H9 (cell line): ENCODE measurements around the gene NOXA1. TPM values are rescaled to one million over a fixed set of nuclear protein-coding genes. Genes with fewer than 3 reads are reported as not detected.

ENCODE experiments used
- DNase-seq: peaks from one replicate; pipeline ENCODE4 v3.0.0-alpha.2; 2017
- H2AFZ ChIP-seq: one replicate; pipeline ENCODE4 v1.6.1; 2013; ENCODE audit warnings: mild to moderate bottlenecking, low read length, control low read depth, moderate library complexity
- H2AK5ac ChIP-seq: 2 replicates; pipeline ENCODE4 v1.6.1; 2013; ENCODE audit warnings: low read length, control low read depth, mixed read lengths; ENCODE audit not compliant: insufficient read length
- H2BK120ac ChIP-seq: one replicate; pipeline ENCODE4 v1.6.1; 2013; ENCODE audit warnings: low read depth, mild to moderate bottlenecking, low read length, control low read depth, inconsistent platforms; ENCODE audit not compliant: poor library complexity, severe bottlenecking
- H2BK12ac ChIP-seq: 2 replicates; pipeline ENCODE4 v1.6.1; 2013; ENCODE audit warnings: low read length, control low read depth, mixed read lengths, low read depth; ENCODE audit not compliant: insufficient read length
- H2BK15ac ChIP-seq: 2 replicates; pipeline ENCODE4 v1.6.1; 2013; ENCODE audit warnings: low read depth, low read length, control low read depth
- H2BK20ac ChIP-seq: one replicate; pipeline ENCODE4 v1.6.1; 2013; ENCODE audit warnings: low read depth, mild to moderate bottlenecking, low read length, control low read depth, inconsistent platforms; ENCODE audit not compliant: poor library complexity, severe bottlenecking
- H2BK5ac ChIP-seq: 2 replicates; pipeline ENCODE4 v1.6.1; 2013; ENCODE audit warnings: low read length, control low read depth, mixed read lengths; ENCODE audit not compliant: insufficient read length
- H3K14ac ChIP-seq: 2 replicates; pipeline ENCODE4 v1.6.1; 2013; ENCODE audit warnings: low read length, control low read depth; ENCODE audit not compliant: insufficient read depth
- H3K18ac ChIP-seq: 2 replicates; pipeline ENCODE4 v1.6.1; 2013; ENCODE audit warnings: low read depth, mild to moderate bottlenecking, mixed read lengths, low read length, control low read depth; ENCODE audit not compliant: insufficient read length
- H3K23ac ChIP-seq: 2 replicates; pipeline ENCODE4 v1.6.1; 2013; ENCODE audit warnings: low read length, control low read depth, mixed read lengths, low read depth; ENCODE audit not compliant: insufficient read length
- H3K23me2 ChIP-seq: 2 replicates; pipeline ENCODE4 v1.6.1; 2013; ENCODE audit warnings: low read depth, mild to moderate bottlenecking, mixed read lengths, low read length, control low read depth; ENCODE audit not compliant: insufficient read length, poor library complexity, severe bottlenecking
- H3K27ac ChIP-seq: 2 replicates; pipeline ENCODE4 v1.5.1; 2013; ENCODE audit warnings: low read length, control low read depth, mixed read lengths, low read depth; ENCODE audit not compliant: insufficient read length
- H3K27me3 ChIP-seq: 2 replicates; pipeline ENCODE4 v1.6.1; 2013; ENCODE audit warnings: low read length, control low read depth, inconsistent platforms; ENCODE audit not compliant: insufficient read depth
- H3K4ac ChIP-seq: 2 replicates; pipeline ENCODE4 v1.6.1; 2013; ENCODE audit warnings: low read depth, mild to moderate bottlenecking, control low read depth, inconsistent platforms, low read length, moderate library complexity
- H3K4me1 ChIP-seq: 2 replicates; pipeline ENCODE4 v1.6.1; 2013; ENCODE audit warnings: low read length, control low read depth, inconsistent platforms; ENCODE audit not compliant: insufficient read depth
- H3K4me2 ChIP-seq: 2 replicates; pipeline ENCODE4 v1.6.1; 2013; ENCODE audit warnings: low read length, control low read depth, mixed read lengths; ENCODE audit not compliant: insufficient read length, insufficient read depth
- H3K56ac ChIP-seq: 2 replicates; pipeline ENCODE4 v1.6.1; 2013; ENCODE audit warnings: low read depth, mild to moderate bottlenecking, mixed read lengths, low read length, control low read depth; ENCODE audit not compliant: insufficient read length
- H3K79me1 ChIP-seq: 2 replicates; pipeline ENCODE4 v1.6.1; 2013; ENCODE audit warnings: low read depth, mild to moderate bottlenecking, moderate library complexity, low read length, control low read depth, inconsistent platforms; ENCODE audit not compliant: insufficient read depth, poor library complexity, severe bottlenecking
- H3K79me2 ChIP-seq: 2 replicates; pipeline ENCODE4 v1.6.1; 2013; ENCODE audit warnings: low read length, control low read depth, inconsistent platforms; ENCODE audit not compliant: insufficient read depth
- H3K9ac ChIP-seq: 2 replicates; pipeline ENCODE4 v1.6.1; 2013; ENCODE audit warnings: low read length, control low read depth, mixed read lengths; ENCODE audit not compliant: insufficient read length; ENCODE audit errors: extremely low read depth
- H3K9me3 ChIP-seq: one replicate; pipeline ENCODE4 v1.6.1; 2013; ENCODE audit warnings: low read depth, low read length, inconsistent platforms; ENCODE audit not compliant: control insufficient read depth
- H3T11ph ChIP-seq: one replicate; pipeline ENCODE4 v1.6.1; 2013; ENCODE audit warnings: mild to moderate bottlenecking, low read length, control low read depth, inconsistent platforms
- H4K20me1 ChIP-seq: one replicate; pipeline ENCODE4 v1.6.1; 2013; ENCODE audit not compliant: control insufficient read depth, insufficient read length, insufficient read depth
- H4K5ac ChIP-seq: 2 replicates; pipeline ENCODE4 v1.6.1; 2013; ENCODE audit warnings: low read depth, mild to moderate bottlenecking, mixed read lengths, low read length, control low read depth; ENCODE audit not compliant: insufficient read length
- H4K8ac ChIP-seq: replicated peaks from 2 replicates; pipeline ENCODE4 v1.6.1; 2013; ENCODE audit warnings: low read length, control low read depth, mixed read lengths, low read depth; ENCODE audit not compliant: insufficient read length
- H4K91ac ChIP-seq: 2 replicates; pipeline ENCODE4 v1.6.1; 2013; ENCODE audit warnings: low read depth, mild to moderate bottlenecking, moderate library complexity, mixed read lengths, low read length, control low read depth; ENCODE audit not compliant: insufficient read length
- H3K27ac Mint-ChIP-seq, 3 experiments: 2 replicates in 2 of 3; 3 replicates in 1 of 3; pipeline ENCODE4 v1.8.0; 2020 to 2021; ENCODE audit warnings: mixed read lengths in 3 of 3, mild to moderate bottlenecking in 1 of 3, moderate library complexity in 1 of 3
- H3K27me3 Mint-ChIP-seq: 2 replicates; pipeline ENCODE4 v1.8.0; 2021; ENCODE audit warnings: low read depth, mild to moderate bottlenecking, moderate library complexity, mixed read lengths
- H3K36me3 Mint-ChIP-seq, 3 experiments: 2 replicates in 2 of 3; 3 replicates in 1 of 3; pipeline ENCODE4 v1.8.0; 2020 to 2021; ENCODE audit warnings: low read depth in 3 of 3, mixed read lengths in 3 of 3; ENCODE audit not compliant: insufficient read depth in 1 of 3
- H3K4me1 Mint-ChIP-seq, 2 experiments: 2 replicates each; pipeline ENCODE4 v1.8.0; 2020; ENCODE audit warnings: mixed read lengths in 2 of 2
- H3K4me3 Mint-ChIP-seq, 2 experiments: 2 replicates in 1 of 2; 3 replicates in 1 of 2; pipeline ENCODE4 v1.8.0; 2020 to 2021; ENCODE audit warnings: mild to moderate bottlenecking in 2 of 2, mixed read lengths in 2 of 2, moderate library complexity in 1 of 2
- H3K9me3 Mint-ChIP-seq, 2 experiments: 2 replicates in 1 of 2; 3 replicates in 1 of 2; pipeline ENCODE4 v1.8.0; 2020; ENCODE audit warnings: mild to moderate bottlenecking in 2 of 2, mixed read lengths in 2 of 2, moderate library complexity in 1 of 2
- WGBS: extraction: QIAGEN DNeasy Blood & Tissue Kit; methylation state at CpG from one replicate; pipeline ENCODE4 v1.1.7; 2013; ENCODE audit warnings: missing lambda C conversion rate, low lambda C conversion rate, mixed read lengths; ENCODE audit not compliant: insufficient read length; ENCODE audit errors: extremely low coverage; 5-methylcytosine and 5-hydroxymethylcytosine counted together
- total RNA-seq: library from RNA; stranded (reverse); gene quantifications from 2 replicates; pipeline ENCODE4 v1.2.1, GENCODE V29; 2021
- TF ChIP-seq, protein P1 (sequence below): fragments of 200-600 bp; sonication (generic); conservative IDR thresholded peaks from 3 replicates; pipeline ENCODE4 v1.8.0; 2021; ENCODE audit warnings: antibody characterized with exemption, mild to moderate bottlenecking

NOXA1 gene
- total RNA-seq, 1 experiment from 2014 or later: 2.0 TPM

DNA sequence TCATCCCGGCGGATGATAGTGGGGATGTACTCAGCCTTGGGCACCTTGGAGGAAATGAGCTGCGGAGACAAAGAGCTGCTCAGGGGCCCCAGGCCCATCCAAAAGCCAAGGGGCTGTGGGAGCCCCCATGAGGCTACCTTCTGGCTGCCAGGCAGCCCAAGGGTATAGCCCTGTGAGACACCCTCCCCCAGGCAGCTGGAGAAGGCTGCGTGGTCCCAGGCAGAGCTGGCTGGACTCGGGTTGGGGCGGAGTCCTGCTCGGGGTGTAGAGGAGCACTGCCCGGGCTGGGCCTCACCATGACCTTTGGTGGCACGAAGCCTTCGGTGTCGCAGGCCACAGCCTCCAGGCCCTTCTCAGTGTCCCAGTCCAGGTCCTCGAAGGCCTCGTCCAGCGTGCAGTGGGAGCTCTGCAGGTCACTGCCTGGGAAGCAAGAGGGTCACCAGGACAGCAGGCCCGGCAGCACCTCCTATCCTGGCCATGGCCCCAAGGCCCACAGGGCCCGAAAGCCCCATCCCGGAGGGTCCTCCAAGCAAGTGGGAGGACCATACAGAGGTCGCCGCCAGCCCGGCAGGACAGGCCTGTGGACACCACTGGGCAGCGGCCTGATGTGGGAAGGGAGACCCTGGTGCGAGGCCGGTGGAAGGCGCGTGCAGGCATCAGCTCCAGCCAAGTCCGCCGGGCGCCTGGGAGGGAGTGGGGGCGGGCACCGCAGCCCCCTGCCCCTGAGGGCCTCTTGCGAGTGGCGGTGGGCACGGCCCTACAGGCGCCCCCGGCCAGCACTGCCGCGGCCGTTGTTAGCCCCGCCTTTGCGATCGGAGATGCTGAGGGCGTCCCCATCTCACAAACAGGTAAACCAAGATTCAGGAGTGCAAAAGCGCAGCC is 29.8 kb downstream of the NOXA1 start:
- no peak overlapping the region for H3K27ac Mint-ChIP-seq
- H3K4me1 ChIP-seq: no peaks in the 10 kb centered on the region
- H3K4me1 Mint-ChIP-seq: peaks cover 5 to 14% of the 10 kb centered on the region in 2 experiments; a peak in 3 of 4 replicates
- H3K4ac ChIP-seq: no peak overlapping the region
- no peak overlapping the region for H3K14ac ChIP-seq
- H3K23ac ChIP-seq: no peak overlapping the region
- H3K18ac ChIP-seq: no peak overlapping the region
- H4K91ac ChIP-seq: no peak overlapping the region
- H2BK120ac ChIP-seq: no peak overlapping the region
- H3K79me2 ChIP-seq: no peaks in the 10 kb centered on the region
- H3K27ac ChIP-seq: no peak overlapping the region
- H3K9me3 ChIP-seq: no peaks in the 10 kb centered on the region
- no peak overlapping the region for H4K5ac ChIP-seq
- H3K79me1 ChIP-seq: no peaks in the 10 kb centered on the region
- no peak overlapping the region for H3T11ph ChIP-seq
- no peak overlapping the region for H3K9ac ChIP-seq
- TF ChIP-seq, protein P1, sequence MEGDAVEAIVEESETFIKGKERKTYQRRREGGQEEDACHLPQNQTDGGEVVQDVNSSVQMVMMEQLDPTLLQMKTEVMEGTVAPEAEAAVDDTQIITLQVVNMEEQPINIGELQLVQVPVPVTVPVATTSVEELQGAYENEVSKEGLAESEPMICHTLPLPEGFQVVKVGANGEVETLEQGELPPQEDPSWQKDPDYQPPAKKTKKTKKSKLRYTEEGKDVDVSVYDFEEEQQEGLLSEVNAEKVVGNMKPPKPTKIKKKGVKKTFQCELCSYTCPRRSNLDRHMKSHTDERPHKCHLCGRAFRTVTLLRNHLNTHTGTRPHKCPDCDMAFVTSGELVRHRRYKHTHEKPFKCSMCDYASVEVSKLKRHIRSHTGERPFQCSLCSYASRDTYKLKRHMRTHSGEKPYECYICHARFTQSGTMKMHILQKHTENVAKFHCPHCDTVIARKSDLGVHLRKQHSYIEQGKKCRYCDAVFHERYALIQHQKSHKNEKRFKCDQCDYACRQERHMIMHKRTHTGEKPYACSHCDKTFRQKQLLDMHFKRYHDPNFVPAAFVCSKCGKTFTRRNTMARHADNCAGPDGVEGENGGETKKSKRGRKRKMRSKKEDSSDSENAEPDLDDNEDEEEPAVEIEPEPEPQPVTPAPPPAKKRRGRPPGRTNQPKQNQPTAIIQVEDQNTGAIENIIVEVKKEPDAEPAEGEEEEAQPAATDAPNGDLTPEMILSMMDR: no peak
- H2BK15ac ChIP-seq: no peak overlapping the region
- no peaks in the 10 kb centered on the region for H3K27me3 ChIP-seq
- no CpG with 5 or more reads among the region's 43 CpGs for WGBS
- H3K56ac ChIP-seq: no peak overlapping the region
- no peak for DNase-seq
- no peak overlapping the region for H2AK5ac ChIP-seq
- no peaks in the 10 kb centered on the region for H3K27me3 Mint-ChIP-seq
- peak overlapping the region; percentile 42 for H3K4me2 ChIP-seq
- H2BK5ac ChIP-seq: no peak overlapping the region
- peak overlapping the region; percentile 66 to 79 for H3K4me3 Mint-ChIP-seq
- H3K23me2 ChIP-seq: no peaks in the 10 kb centered on the region
- no peaks in the 10 kb centered on the region for H3K9me3 Mint-ChIP-seq
- H2BK20ac ChIP-seq: no peak overlapping the region
- no peak overlapping the region for H2AFZ ChIP-seq
- peaks cover 6% of the 10 kb centered on the region for H4K20me1 ChIP-seq
- no peak overlapping the region for H4K8ac ChIP-seq
- peaks cover 0 to 31% (median 15%) of the 10 kb centered on the region in 3 experiments; a peak in 5 of 7 replicates for H3K36me3 Mint-ChIP-seq
- no peak overlapping the region for H2BK12ac ChIP-seq
